Posterior cingulate gyrus (tissue), 11 donors: ENCODE results near the gene MACROD2.

Experiments
- DNase-seq, 10 donors: peaks; one replicate each; pipeline versions ENCODE4 v3.0.0 to v3.0.0-alpha.2; 2020 to 2021; ENCODE audit warnings: mixed read lengths in 3 of 10
- intact Hi-C: fragments of 100-400 bp; cut with DNase I; formaldehyde crosslinking; loops from one replicate; pipeline ENCODE4 v1.15.1; 2023

Gene MACROD2

GRCh38 chr20:15396900-15397299 is 1401.6 kb downstream of the MACROD2 start:
- no peak for DNase-seq
- intact Hi-C loops = no loop called here

GRCh38 chr20:15399781-15400180 is 1404.5 kb downstream of the MACROD2 start:
- DNase-seq = no peak
- intact Hi-C loops = no loop called here

- intact Hi-C loops = no loop called here
- DNase-seq = no peak
Measured at GRCh38 chr20:15406072-15406471, 1410.8 kb downstream of the MACROD2 start.

GRCh38 chr20:15411781-15412180 is 1416.5 kb downstream of the MACROD2 start:
- intact Hi-C loops = no loop called here
- no peak for DNase-seq

- intact Hi-C loops = no loop called here
- no peak for DNase-seq
Measured at GRCh38 chr20:15415908-15416307, 1420.6 kb downstream of the MACROD2 start.

GRCh38 chr20:15419856-15420255 is 1424.5 kb downstream of the MACROD2 start:
- intact Hi-C loops = no loop called here
- DNase-seq = no peak

- intact Hi-C loops = no loop called here
- no peak for DNase-seq
Measured at GRCh38 chr20:15422966-15423365, 1427.7 kb downstream of the MACROD2 start.

- intact Hi-C loops = no loop called here
- no peak for DNase-seq
Measured at GRCh38 chr20:15439551-15439950, 1444.2 kb downstream of the MACROD2 start.

- intact Hi-C loops = no loop called here
- DNase-seq = no peak
Measured at GRCh38 chr20:15440049-15440820, 1444.9 kb downstream of the MACROD2 start.

- DNase-seq = no peak
- intact Hi-C loops = no loop called here
Measured at GRCh38 chr20:15445056-15445840, 1449.9 kb downstream of the MACROD2 start.

GRCh38 chr20:15446373-15446772 is 1451.1 kb downstream of the MACROD2 start:
- peak in 4 of 10 donors; percentile 11 to 80 (median 42) for DNase-seq
- intact Hi-C loops = no loop called here

GRCh38 chr20:15447549-15447948 is 1452.2 kb downstream of the MACROD2 start:
- intact Hi-C loops = no loop called here
- DNase-seq = no peak

- no peak for DNase-seq
- intact Hi-C loops = no loop called here
Measured at GRCh38 chr20:15449061-15449460, 1453.7 kb downstream of the MACROD2 start.

- DNase-seq = no peak
- intact Hi-C loops = no loop called here
Measured at GRCh38 chr20:15451241-15451640, 1455.9 kb downstream of the MACROD2 start.

GRCh38 chr20:15455279-15455678 is 1460.0 kb downstream of the MACROD2 start:
- no peak for DNase-seq
- intact Hi-C loops = no loop called here

GRCh38 chr20:15461938-15462337 is 1466.6 kb downstream of the MACROD2 start:
- intact Hi-C loops = no loop called here
- DNase-seq = no peak

GRCh38 chr20:15475483-15475882 is 1480.2 kb downstream of the MACROD2 start:
- intact Hi-C loops = no loop called here
- DNase-seq = peak in 6 of 10 donors; percentile 11 to 83 (median 51)

- no peak for DNase-seq
- intact Hi-C loops = no loop called here
Measured at GRCh38 chr20:15476186-15476585, 1480.9 kb downstream of the MACROD2 start.

GRCh38 chr20:15476781-15477180 is 1481.5 kb downstream of the MACROD2 start:
- no peak for DNase-seq
- intact Hi-C loops = no loop called here

GRCh38 chr20:15482525-15482924 is 1487.2 kb downstream of the MACROD2 start:
- no peak for DNase-seq
- intact Hi-C loops = no loop called here

GRCh38 chr20:15485519-15485918 is 1490.2 kb downstream of the MACROD2 start:
- no peak for DNase-seq
- intact Hi-C loops = no loop called here

GRCh38 chr20:15487030-15487429 is 1491.7 kb downstream of the MACROD2 start:
- intact Hi-C loops = no loop called here
- no peak for DNase-seq
